ENCODE measurements around the gene PRKD1.

The PRKD1 gene

DNA sequence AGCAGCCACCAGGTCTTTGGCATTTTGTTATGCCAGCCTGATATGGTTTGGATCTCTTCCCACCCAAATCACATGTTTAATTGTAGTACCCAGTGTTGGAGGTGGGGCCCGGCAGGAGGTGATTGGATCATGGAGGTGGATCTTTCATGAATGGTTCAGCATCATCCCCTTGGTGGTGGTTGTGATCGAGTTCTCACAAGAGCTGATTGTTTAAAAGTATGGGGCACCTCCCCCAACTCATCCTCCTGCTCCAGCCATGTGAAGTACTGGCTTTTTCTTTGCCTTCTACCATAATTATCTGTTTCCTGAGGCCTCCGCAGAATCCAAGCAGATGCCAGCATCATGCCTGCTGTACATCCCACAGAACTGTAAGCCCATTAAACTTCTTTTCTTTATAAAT lies 12.8 kb upstream of the PRKD1 start:
- in situ Hi-C loops (cut with HindIII; ENCODE audit: low sequenced_read_pairs), result no loop called here
- no peak overlapping the region for H3K4me3 ChIP-seq (ENCODE audit: low read depth, low read length)
- TF ChIP-seq, protein P1, sequence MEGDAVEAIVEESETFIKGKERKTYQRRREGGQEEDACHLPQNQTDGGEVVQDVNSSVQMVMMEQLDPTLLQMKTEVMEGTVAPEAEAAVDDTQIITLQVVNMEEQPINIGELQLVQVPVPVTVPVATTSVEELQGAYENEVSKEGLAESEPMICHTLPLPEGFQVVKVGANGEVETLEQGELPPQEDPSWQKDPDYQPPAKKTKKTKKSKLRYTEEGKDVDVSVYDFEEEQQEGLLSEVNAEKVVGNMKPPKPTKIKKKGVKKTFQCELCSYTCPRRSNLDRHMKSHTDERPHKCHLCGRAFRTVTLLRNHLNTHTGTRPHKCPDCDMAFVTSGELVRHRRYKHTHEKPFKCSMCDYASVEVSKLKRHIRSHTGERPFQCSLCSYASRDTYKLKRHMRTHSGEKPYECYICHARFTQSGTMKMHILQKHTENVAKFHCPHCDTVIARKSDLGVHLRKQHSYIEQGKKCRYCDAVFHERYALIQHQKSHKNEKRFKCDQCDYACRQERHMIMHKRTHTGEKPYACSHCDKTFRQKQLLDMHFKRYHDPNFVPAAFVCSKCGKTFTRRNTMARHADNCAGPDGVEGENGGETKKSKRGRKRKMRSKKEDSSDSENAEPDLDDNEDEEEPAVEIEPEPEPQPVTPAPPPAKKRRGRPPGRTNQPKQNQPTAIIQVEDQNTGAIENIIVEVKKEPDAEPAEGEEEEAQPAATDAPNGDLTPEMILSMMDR (IDR thresholded peaks at IDR 0.05; ENCODE audit: low read depth, low read length, missing control alignments), result no peak
- DNase-seq (ENCODE audit: low read depth), result no peak

DNA sequence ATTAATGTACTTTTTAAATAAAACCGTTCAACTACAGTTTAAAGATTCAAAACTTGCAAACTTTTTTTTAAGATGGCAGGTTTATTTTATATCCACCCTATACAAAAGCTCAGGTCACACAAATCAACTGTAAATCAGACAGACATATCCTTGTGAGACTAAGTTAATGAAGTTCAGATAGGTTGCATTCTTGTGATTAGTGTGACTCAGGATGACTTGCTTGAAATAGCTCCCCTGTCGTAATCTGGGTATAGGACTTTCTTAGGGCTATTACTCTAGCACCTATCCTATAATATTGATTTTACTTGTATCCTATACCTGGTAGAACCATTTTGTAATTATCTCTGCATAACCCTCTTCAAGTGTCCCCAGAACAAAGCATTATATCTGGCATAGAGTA lies 9.5 kb upstream of the PRKD1 start:
- no peak overlapping the region for H3K4me3 ChIP-seq (ENCODE audit: low read depth, low read length)
- in situ Hi-C loops (cut with HindIII; ENCODE audit: low sequenced_read_pairs), result no loop called here
- TF ChIP-seq, protein P1 (IDR thresholded peaks at IDR 0.05; ENCODE audit: low read depth, low read length, missing control alignments), result no peak
- DNase-seq (ENCODE audit: low read depth), result no peak

DNA sequence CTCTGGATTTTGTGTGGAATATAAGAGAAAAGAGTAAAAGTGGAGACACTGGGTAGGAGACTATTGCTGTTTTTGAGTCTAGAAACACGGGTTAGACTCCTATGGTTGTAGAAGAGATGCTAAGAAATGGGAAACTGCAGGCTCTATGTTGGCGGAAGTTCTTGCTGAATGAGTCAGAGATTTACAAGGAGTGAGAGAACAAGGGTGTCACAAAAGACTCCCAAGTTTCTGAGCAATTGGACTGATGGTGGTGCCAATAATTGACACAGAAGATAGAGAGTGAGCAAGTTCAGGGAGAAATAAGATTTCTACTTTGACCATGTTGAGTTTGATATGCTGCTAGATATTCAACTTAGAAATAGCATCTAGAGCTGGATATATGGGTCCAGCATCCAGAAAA lies 2.6 kb upstream of the PRKD1 start:
- TF ChIP-seq, protein P1 (IDR thresholded peaks at IDR 0.05; ENCODE audit: low read depth, low read length, missing control alignments), result no peak
- in situ Hi-C loops (cut with HindIII; ENCODE audit: low sequenced_read_pairs), result no loop called here
- H3K4me3 ChIP-seq (ENCODE audit: low read depth, low read length), result no peak overlapping the region
- DNase-seq (ENCODE audit: low read depth), result no peak

DNA sequence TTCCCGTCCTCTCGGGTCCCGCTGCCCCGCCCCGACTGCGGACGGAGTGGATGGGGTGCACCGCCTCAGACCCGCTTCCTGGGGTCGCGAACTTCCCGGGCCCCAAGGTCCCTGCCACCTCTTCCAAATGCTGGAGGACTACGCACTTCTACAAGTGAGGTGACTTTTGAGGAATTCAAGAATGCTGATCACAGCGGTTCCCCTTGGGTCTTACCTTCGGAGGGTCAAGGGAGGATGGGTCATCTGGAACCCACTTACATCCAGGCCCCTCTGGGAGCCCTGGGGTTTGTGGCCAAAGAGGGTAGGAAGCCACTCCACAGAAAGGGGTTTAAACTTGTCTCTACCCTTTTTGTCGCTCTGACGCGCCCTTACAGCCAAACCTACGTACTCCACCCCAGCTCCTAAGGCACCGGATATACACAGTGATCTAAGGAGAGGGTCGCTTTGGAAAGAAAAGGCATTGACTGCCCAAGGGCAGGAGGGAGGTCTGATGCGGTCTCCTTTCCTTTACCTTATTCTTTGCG lies 532 bp upstream of the PRKD1 start:
- in situ Hi-C loops (cut with HindIII; ENCODE audit: low sequenced_read_pairs), result no loop called here

DNA sequence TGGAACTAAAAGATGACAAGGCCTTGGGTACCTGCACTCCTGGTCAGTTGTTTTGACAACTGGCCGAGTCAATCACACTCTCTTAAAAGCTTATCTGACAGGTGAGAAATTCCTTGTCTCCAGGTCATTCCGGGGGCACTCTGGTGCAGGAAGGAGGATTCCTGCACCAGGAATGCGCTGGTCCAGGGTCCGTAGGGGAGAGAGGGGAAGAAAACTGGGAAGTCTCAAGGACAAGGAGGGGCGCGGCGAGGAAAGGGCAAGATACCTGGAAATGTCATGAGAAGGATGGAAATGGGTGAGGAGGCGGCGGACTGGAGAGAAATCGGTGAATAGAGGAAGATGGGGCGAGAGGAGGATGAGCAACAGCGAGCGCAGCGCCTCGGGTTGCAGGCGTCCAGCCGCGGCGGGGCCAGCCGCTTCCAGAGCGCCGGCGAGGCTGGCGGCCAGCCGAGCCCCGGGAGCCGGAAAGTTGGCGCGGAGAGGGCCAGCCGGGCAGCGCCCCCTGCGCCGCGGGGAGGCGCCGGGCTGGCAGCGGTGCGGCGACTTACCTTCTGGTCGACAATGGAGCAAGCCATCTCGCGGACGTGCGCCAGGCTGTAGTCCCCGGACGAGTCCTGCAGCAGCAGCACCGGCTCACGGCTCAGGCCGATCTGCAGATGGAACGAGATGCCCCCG lies 809 bp downstream of the PRKD1 start:
- in situ Hi-C loops (cut with HindIII; ENCODE audit: low sequenced_read_pairs), result no loop called here
- TF ChIP-seq, protein P1 (IDR thresholded peaks at IDR 0.05; ENCODE audit: low read depth, low read length, missing control alignments), result no peak
- DNase-seq (ENCODE audit: low read depth), result no peak
- H3K4me3 ChIP-seq (ENCODE audit: low read depth, low read length), result peak overlapping the region; percentile 89

More for the DNA sequence above, 532 bp upstream of the PRKD1 start:
- DNase-seq (ENCODE audit: low read depth), result no peak
- H3K4me3 ChIP-seq (ENCODE audit: low read depth, low read length), result peak overlapping the region; percentile 89
- TF ChIP-seq, protein P1 (IDR thresholded peaks at IDR 0.05; ENCODE audit: low read depth, low read length, missing control alignments), result no peak

DNA sequence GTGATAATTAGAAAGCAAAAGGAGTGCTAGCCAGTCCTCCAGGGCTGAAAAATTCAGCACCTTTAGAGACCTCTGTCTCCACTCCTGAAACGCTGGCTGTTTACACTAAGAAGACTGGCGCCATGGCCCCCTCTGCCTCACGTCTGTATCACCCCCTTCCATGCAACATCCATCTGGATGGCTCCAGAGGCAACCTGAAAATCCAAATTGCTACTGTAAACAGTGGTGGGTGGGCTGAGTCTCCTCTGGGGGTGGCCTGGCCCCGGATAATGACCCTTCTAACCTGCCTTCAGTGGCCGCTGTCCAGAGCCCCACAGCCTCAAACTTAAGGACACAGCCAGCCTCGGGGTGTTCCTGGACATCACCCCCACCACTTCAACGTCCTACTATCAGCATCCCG lies 1.4 kb downstream of the PRKD1 start:
- peak overlapping the region; percentile 89 for H3K4me3 ChIP-seq (ENCODE audit: low read depth, low read length)
- DNase-seq (ENCODE audit: low read depth), result no peak
- TF ChIP-seq, protein P1 (IDR thresholded peaks at IDR 0.05; ENCODE audit: low read depth, low read length, missing control alignments), result no peak
- in situ Hi-C loops (cut with HindIII; ENCODE audit: low sequenced_read_pairs), result no loop called here
